OCI-LY7 (cell line): ENCODE measurements around the gene WNT7A. TPM values are rescaled to one million over a fixed set of nuclear protein-coding genes. Genes with fewer than 3 reads are reported as not detected.

Source experiments
- BruUV-seq: library from RNA; stranded (reverse); fragments of 400-500 nt; replicated peaks from 2 replicates; lab custom pipeline; 2021; lab: Mats Ljungman, UMichigan
- CTCF ChIA-PET: fragments of 300-600 bp; sonication (Branson Sonifier 250); formaldehyde crosslinking; loops from one replicate; lab custom pipeline; 2022; ENCODE audit warnings: antibody characterized with exemption; ENCODE audit not compliant: unreplicated experiment; lab: Charles Lee
- POLR2A ChIA-PET: fragments of 300-600 bp; sonication (Branson Sonifier 250); formaldehyde crosslinking; loops from one replicate; lab custom pipeline; 2022; ENCODE audit warnings: antibody characterized with exemption; lab: Charles Lee
- DNase-seq: peaks from one replicate; pipeline ENCODE4 v3.0.0-alpha.2; 2015; ENCODE audit warnings: low spot score
- H2AFZ ChIP-seq: fragments of 200-600 bp; sonication (generic), shearing (Covaris generic); 2 replicates; pipeline ENCODE4 v1.6.1; 2014; ENCODE audit warnings: mild to moderate bottlenecking, antibody characterized with exemption, low read length, moderate library complexity
- H3K27ac ChIP-seq: fragments of 200-600 bp; sonication (generic); 2 replicates; pipeline ENCODE4 v1.5.1; 2014; ENCODE audit warnings: mixed run types, low read depth, mild to moderate bottlenecking, moderate library complexity, low read length, inconsistent platforms; ENCODE audit not compliant: poor library complexity, severe bottlenecking
- H3K36me3 ChIP-seq: fragments of 200-600 bp; sonication (generic); 2 replicates; pipeline ENCODE4 v1.6.1; 2014; ENCODE audit warnings: mild to moderate bottlenecking, antibody characterized with exemption, low read length, moderate library complexity, mixed read lengths; ENCODE audit not compliant: insufficient read depth
- H3K4me1 ChIP-seq: fragments of 200-600 bp; sonication (generic); 2 replicates; pipeline ENCODE4 v1.5.1; 2014; ENCODE audit warnings: mild to moderate bottlenecking, low read length; ENCODE audit not compliant: insufficient read depth, poor library complexity, severe bottlenecking
- H3K4me2 ChIP-seq: fragments of 200-600 bp; sonication (generic); 2 replicates; pipeline ENCODE4 v1.6.1; 2014; ENCODE audit warnings: mild to moderate bottlenecking, low read length
- H3K4me3 ChIP-seq: fragments of 200-600 bp; sonication (generic); 2 replicates; pipeline ENCODE4 v1.5.1; 2014; ENCODE audit warnings: mild to moderate bottlenecking, low read depth, low read length; ENCODE audit not compliant: poor library complexity, severe bottlenecking
- H3K79me2 ChIP-seq: fragments of 200-600 bp; sonication (generic); 2 replicates; pipeline ENCODE4 v1.6.1; 2016; ENCODE audit warnings: low read depth, mild to moderate bottlenecking, low read length, moderate library complexity, mixed read lengths; ENCODE audit not compliant: insufficient read depth
- H3K9me2 ChIP-seq: fragments of 200-600 bp; sonication (generic); 2 replicates; pipeline ENCODE4 v1.6.1; 2016; ENCODE audit warnings: mild to moderate bottlenecking, low read length, mixed read lengths; ENCODE audit not compliant: insufficient read depth
- H3K9me3 ChIP-seq: fragments of 200-600 bp; sonication (generic); 2 replicates; pipeline ENCODE4 v1.6.1; 2014; ENCODE audit warnings: mild to moderate bottlenecking, mixed run types, low read length, mixed read lengths
- H4K20me1 ChIP-seq: fragments of 200-600 bp; sonication (generic); 2 replicates; pipeline ENCODE4 v1.6.1; 2014; ENCODE audit warnings: mild to moderate bottlenecking, antibody characterized with exemption, low read length, moderate library complexity, mixed read lengths; ENCODE audit not compliant: insufficient read depth
- EZH2phosphoT487 ChIP-seq: fragments of 200-600 bp; sonication (generic); IDR thresholded peaks from 2 replicates; pipeline ENCODE4 v1.6.1; 2018; ENCODE audit warnings: low read depth, borderline replicate concordance, mild to moderate bottlenecking, mixed run types, antibody characterized with exemption, low read length, moderate library complexity, mixed read lengths
- intact Hi-C: fragments of 100-400 bp; cut with micrococcal nuclease; formaldehyde crosslinking; loops from one replicate; pipeline ENCODE4 v1.10.0; 2022; ENCODE audit not compliant: unreplicated experiment
- total RNA-seq, 2 experiments: library from RNA; depleted of rRNA in 1 of 2; stranded (reverse); fragments of >200 nt in 1 of 2; shearing (Covaris generic) in 1 of 2; gene quantifications; 2 replicates each; pipeline ENCODE4 v1.2.3, GENCODE V29; 2014 to 2022
- TF ChIP-seq, protein P1 (sequence below): fragments of 200-600 bp; sonication (generic); conservative IDR thresholded peaks from 2 replicates; pipeline ENCODE4 v1.5.1; 2014; ENCODE audit warnings: mild to moderate bottlenecking, antibody characterized with exemption, low read length, moderate library complexity, mixed read lengths

The WNT7A gene
- total RNA-seq, 2 experiments from 2014 or later = not detected

DNA sequence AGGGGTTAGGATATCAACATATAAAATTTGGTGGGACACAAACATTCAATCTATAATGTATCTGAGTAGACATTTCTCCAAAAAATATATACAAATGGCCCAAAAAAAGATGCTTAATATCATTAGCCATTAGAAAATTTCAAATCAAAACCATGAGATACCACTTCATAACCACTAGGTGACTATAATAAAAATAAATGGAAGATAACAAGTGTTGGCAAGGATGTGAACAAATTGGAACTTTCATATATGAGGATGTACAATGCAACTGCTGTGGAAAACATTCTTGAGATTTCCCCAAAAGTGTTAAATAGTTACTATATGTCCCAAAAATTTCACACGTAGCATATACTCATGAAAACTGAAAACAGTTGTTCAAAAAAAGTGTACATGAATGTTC lies 36.5 kb upstream of the WNT7A start:
- CTCF ChIA-PET = no interaction called here
- Histone ChIP-seq H3K36me3 (no peaks in the 10 kb centered on the region), H3K27ac (no peak overlapping the region), H3K9me2 (no peaks in the 10 kb centered on the region), H2AFZ (no peak overlapping the region), H3K4me1 (no peaks in the 10 kb centered on the region), H3K9me3 (no peaks in the 10 kb centered on the region), H4K20me1 (no peaks in the 10 kb centered on the region), H3K79me2 (no peaks in the 10 kb centered on the region), H3K4me3 (no peak overlapping the region), H3K4me2 (no peak overlapping the region)
- no peak for DNase-seq
- TF ChIP-seq, protein P1, sequence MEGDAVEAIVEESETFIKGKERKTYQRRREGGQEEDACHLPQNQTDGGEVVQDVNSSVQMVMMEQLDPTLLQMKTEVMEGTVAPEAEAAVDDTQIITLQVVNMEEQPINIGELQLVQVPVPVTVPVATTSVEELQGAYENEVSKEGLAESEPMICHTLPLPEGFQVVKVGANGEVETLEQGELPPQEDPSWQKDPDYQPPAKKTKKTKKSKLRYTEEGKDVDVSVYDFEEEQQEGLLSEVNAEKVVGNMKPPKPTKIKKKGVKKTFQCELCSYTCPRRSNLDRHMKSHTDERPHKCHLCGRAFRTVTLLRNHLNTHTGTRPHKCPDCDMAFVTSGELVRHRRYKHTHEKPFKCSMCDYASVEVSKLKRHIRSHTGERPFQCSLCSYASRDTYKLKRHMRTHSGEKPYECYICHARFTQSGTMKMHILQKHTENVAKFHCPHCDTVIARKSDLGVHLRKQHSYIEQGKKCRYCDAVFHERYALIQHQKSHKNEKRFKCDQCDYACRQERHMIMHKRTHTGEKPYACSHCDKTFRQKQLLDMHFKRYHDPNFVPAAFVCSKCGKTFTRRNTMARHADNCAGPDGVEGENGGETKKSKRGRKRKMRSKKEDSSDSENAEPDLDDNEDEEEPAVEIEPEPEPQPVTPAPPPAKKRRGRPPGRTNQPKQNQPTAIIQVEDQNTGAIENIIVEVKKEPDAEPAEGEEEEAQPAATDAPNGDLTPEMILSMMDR = no peak
- TF ChIP-seq EZH2phosphoT487 = no peak
- intact Hi-C loops = no loop called here
- BruUV-seq = no TSS peak
- POLR2A ChIA-PET = no interaction called here

DNA sequence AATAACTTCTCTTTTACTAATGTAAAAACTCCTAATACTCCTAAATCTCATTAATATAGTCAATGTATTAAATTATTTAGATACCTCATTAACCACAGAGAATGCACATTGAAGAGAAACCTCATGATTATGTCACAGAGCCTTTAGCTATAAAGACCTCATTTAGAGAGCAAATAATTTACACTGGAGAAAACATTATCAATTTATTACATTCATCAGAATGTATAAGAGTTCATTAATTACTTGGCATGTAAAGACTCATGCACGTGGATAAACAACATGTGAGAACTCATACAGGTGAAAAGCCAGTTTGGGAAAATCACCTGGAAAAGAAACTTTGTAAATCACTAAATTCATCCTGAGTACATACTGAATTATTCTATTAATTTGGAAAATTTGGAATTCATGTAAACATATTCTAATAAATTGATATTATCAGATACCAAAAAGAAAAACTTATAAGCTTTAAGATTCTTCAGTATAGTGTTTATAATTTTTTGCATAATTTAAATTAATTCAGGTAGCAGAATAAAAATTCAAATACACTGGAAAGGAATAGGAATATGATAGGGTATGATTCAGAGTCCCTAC lies 22.9 kb upstream of the WNT7A start:
- no peak overlapping the region for H3K4me2 ChIP-seq
- POLR2A ChIA-PET = interaction anchor here (0.6 kb wide), 1 partner anchor 1731 kb away, joined by 3 read pairs; no protein-coding TSS in a partner anchor
- peaks cover 28% of the 10 kb centered on the region for H3K9me3 ChIP-seq
- no peaks in the 10 kb centered on the region for H3K79me2 ChIP-seq
- no peak overlapping the region for H2AFZ ChIP-seq
- H3K4me3 ChIP-seq = no peak overlapping the region
- TF ChIP-seq, protein P1 = no peak
- no peak for TF ChIP-seq EZH2phosphoT487
- no peak for DNase-seq
- no TSS peak for BruUV-seq
- CTCF ChIA-PET = no interaction called here
- H3K9me2 ChIP-seq = no peaks in the 10 kb centered on the region
- intact Hi-C loops = no loop called here
- no peaks in the 10 kb centered on the region for H3K36me3 ChIP-seq
- H3K4me1 ChIP-seq = no peaks in the 10 kb centered on the region
- no peak overlapping the region for H3K27ac ChIP-seq
- no peaks in the 10 kb centered on the region for H4K20me1 ChIP-seq

DNA sequence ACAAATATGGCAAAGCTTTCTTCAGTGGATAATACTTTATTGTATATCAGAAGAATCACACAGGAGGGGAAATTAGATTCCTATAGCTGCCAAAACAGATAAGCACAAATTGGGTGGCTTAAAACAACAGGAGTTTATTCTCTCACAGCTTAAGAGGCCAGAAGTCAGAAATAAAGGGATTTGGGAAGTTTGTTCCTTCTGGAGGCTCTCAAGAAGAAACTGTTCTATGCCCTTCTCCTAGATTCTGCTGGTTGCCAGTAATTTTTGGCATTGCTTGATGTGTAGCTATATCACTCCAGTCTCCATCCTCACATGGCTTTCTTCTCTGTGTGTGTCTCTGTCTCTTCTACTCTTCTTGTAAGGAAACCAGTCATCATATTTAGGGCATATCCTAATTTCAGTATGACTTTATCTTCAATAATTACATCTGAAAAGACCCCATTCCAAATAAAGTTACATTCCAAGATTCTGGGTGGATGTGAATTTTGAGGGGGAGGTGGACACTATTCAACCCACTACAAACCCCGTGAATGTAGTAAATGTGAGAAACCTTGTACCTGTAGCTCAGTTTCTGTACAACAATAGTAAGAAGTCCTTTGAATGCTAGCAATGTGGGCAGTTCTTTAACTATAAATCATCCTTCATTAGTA lies 22.2 kb upstream of the WNT7A start:
- Histone ChIP-seq H3K9me2 (no peaks in the 10 kb centered on the region), H3K4me3 (no peak overlapping the region), H4K20me1 (no peaks in the 10 kb centered on the region), H3K9me3 (peaks cover 28% of the 10 kb centered on the region), H3K4me2 (no peak overlapping the region), H2AFZ (no peak overlapping the region), H3K79me2 (no peaks in the 10 kb centered on the region), H3K36me3 (no peaks in the 10 kb centered on the region), H3K27ac (no peak overlapping the region), H3K4me1 (no peaks in the 10 kb centered on the region)
- no peak for DNase-seq
- ChIA-PET CTCF (no interaction called here), POLR2A (interaction anchor here (0.6 kb wide), 1 partner anchor 70 kb away, joined by 4 read pairs; no protein-coding TSS in a partner anchor)
- TF ChIP-seq EZH2phosphoT487 = no peak
- TF ChIP-seq, protein P1 = no peak
- intact Hi-C loops = no loop called here
- no TSS peak for BruUV-seq
